GM12892 (cell line): ENCODE measurements around the gene OXT.

Experiments
- POLR2A ChIP-seq: IDR thresholded peaks from 2 replicates; pipeline ENCODE4 v1.6.1; 2011; ENCODE audit warnings: low read depth, low read length, control low read depth
- POLR2AphosphoS5 ChIP-seq: IDR thresholded peaks from 2 replicates; pipeline ENCODE4 v1.6.1; 2011; ENCODE audit warnings: low read depth, low read length, control low read depth

DNA sequence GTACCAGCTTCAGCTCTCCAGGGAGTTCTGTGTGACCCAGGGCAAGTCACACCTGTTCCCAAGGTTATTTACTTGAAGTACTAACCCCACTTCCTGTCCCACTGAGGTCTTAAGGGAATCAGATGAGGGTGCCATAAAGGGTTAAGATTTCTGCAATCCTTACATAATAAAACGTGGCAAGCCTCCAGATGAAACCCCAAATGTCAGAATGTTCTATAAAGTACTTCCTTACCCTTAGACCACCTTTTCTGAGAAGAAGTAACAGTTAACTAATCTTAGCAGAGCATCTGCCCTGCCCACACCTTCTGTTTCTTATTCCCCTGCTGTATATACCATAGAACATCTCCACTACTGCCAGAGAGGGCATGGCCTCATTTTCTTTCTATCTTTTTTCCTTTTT, 19.1 kb downstream of the OXT start:
- no peak for TF ChIP-seq POLR2AphosphoS5
- no peak for TF ChIP-seq POLR2A
